Astrocyte (in vitro differentiated cells and primary cell): ENCODE measurements around the gene SNX10.

Source experiments
- CTCF ChIP-seq: IDR thresholded peaks from 2 replicates; pipeline ENCODE4 v1.5.1; 2011; ENCODE audit warnings: low read depth, mild to moderate bottlenecking, inconsistent platforms, low read length, moderate library complexity; ENCODE audit not compliant: insufficient read depth
- EZH2 ChIP-seq: IDR thresholded peaks from 2 replicates; pipeline ENCODE4 v1.6.1; 2012; ENCODE audit warnings: mild to moderate bottlenecking, low read length, inconsistent platforms; ENCODE audit not compliant: insufficient read depth

- TF ChIP-seq CTCF (no peak), EZH2 (no peak)
These were observed 93.6 kb downstream of the SNX10 start for GRCh38 chr7:26385240-26385639.
